Testis (tissue), 3 donors: ENCODE data around the gene PHF3. TPM values are rescaled to one million over a fixed set of nuclear protein-coding genes. Genes with fewer than 3 reads are reported as not detected.

Experiments used
- DNase-seq: peaks from one replicate; pipeline ENCODE4 v3.0.0-alpha.2; 2019
- H3K27ac ChIP-seq, 2 donors: fragments of 200-600 bp; sonication (generic); one replicate each; pipeline ENCODE4 v1.5.1; 2019
- H3K27me3 ChIP-seq: fragments of 200-600 bp; sonication (generic); one replicate; pipeline ENCODE4 v1.5.1; 2019
- H3K36me3 ChIP-seq: fragments of 200-600 bp; sonication (generic); one replicate; pipeline ENCODE4 v1.5.1; 2017; ENCODE audit warnings: low read depth; ENCODE audit errors: missing control alignments
- H3K4me1 ChIP-seq: fragments of 200-600 bp; sonication (generic); one replicate; pipeline ENCODE4 v1.5.1; 2019
- H3K4me3 ChIP-seq, 2 donors: fragments of 200-600 bp; sonication (generic); one replicate each; pipeline ENCODE4 v1.5.1; 2017 to 2019
- H3K9me3 ChIP-seq: fragments of 200-600 bp; sonication (generic); one replicate; pipeline ENCODE4 v1.5.1; 2017
- CTCF ChIP-seq, 3 experiments: fragments of 450-650 bp in 2 of 3; fragments of 200-600 bp in 1 of 3; sonication (generic) in 1 of 3; IDR thresholded peaks; one replicate each; pipeline ENCODE4 v1.5.1; 2016 to 2019; ENCODE audit warnings: antibody characterized with exemption in 3 of 3, mild to moderate bottlenecking in 2 of 3, moderate library complexity in 1 of 3
- POLR2A ChIP-seq: fragments of 450-650 bp; IDR thresholded peaks from one replicate; pipeline ENCODE4 v1.6.1; 2017; ENCODE audit warnings: antibody characterized with exemption, mild to moderate bottlenecking, moderate library complexity
- WGBS, 2 donors: methylation state at CpG; one replicate each; pipeline ENCODE4 v1.1.5; 2018; 5-methylcytosine and 5-hydroxymethylcytosine counted together
- intact Hi-C: fragments of 100-400 bp; cut with DNase I; formaldehyde crosslinking; loops from one replicate; pipeline ENCODE4 v1.15.1; 2023; ENCODE audit warnings: low total_unique reads
- polyA plus RNA-seq: library from polyadenylated mRNA; stranded (reverse); fragments of 350-450 nt; fragmentation: Illumina TruSeq; extraction: RNeasy Lipid Tissue Mini Kit (QIAGEN cat#74804); gene quantifications from one replicate; pipeline ENCODE4 v1.2.3, GENCODE V29; 2014; ENCODE audit warnings: low read depth, low replicate concordance; ENCODE audit not compliant: insufficient read depth
- total RNA-seq, 2 donors: library from RNA; depleted of rRNA; stranded (reverse); fragments of >200 nt; gene quantifications; one replicate each; pipeline ENCODE4 v1.2.3, GENCODE V29; 2016

Gene PHF3
- total and polyA plus RNA-seq, 3 donors from 2014 or later, result 18.7 to 82.4 (median 76.1) TPM

- Histone ChIP-seq H3K4me3 (no peak overlapping the region), H3K9me3 (no peaks in the 10 kb centered on the region), H3K27ac (no peak overlapping the region), H3K36me3 (no peaks in the 10 kb centered on the region), H3K4me1 (no peaks in the 10 kb centered on the region), H3K27me3 (no peaks in the 10 kb centered on the region)
- no peak for DNase-seq
- 89 to 91% methylated on average over 2 of the region's 2 CpGs for WGBS, 2 donors
- intact Hi-C loops, result no loop called here
- TF ChIP-seq CTCF (IDR thresholded peaks at IDR 0.05), result no peak
- TF ChIP-seq POLR2A, result no peak
Observed at GRCh38 chr6:63689421-63689820, 53.8 kb downstream of the PHF3 start.

- TF ChIP-seq CTCF (IDR thresholded peaks at IDR 0.05) (no peak), POLR2A (no peak)
- no peaks in the 10 kb centered on the region for H3K4me1 ChIP-seq
- no peaks in the 10 kb centered on the region for H3K9me3 ChIP-seq
- no peak for DNase-seq
- no peaks in the 10 kb centered on the region for H3K27me3 ChIP-seq
- no peaks in the 10 kb centered on the region for H3K36me3 ChIP-seq
- H3K27ac ChIP-seq, result no peak overlapping the region
- intact Hi-C loops, result no loop called here
- H3K4me3 ChIP-seq, result no peak overlapping the region
Observed at GRCh38 chr6:63690221-63690620, 54.6 kb downstream of the PHF3 start.

GRCh38 chr6:63705707-63706106 is 70.1 kb downstream of the PHF3 start:
- no peak for DNase-seq
- Histone ChIP-seq H3K27ac (no peak overlapping the region), H3K27me3 (no peaks in the 10 kb centered on the region), H3K4me1 (no peaks in the 10 kb centered on the region), H3K4me3 (no peak overlapping the region), H3K36me3 (no peaks in the 10 kb centered on the region), H3K9me3 (no peaks in the 10 kb centered on the region)
- 85 to 87% methylated on average over 2 of the region's 2 CpGs for WGBS, 2 donors
- intact Hi-C loops, result no loop called here
- TF ChIP-seq POLR2A, result no peak

- WGBS, 2 donors, result 76 to 79% methylated on average over 2 of the region's 2 CpGs
- no peaks in the 10 kb centered on the region for H3K36me3 ChIP-seq
- no peak for DNase-seq
- no peaks in the 10 kb centered on the region for H3K27me3 ChIP-seq
- TF ChIP-seq CTCF (IDR thresholded peaks at IDR 0.05), result no peak
- no peak for TF ChIP-seq POLR2A
- H3K9me3 ChIP-seq, result no peaks in the 10 kb centered on the region
- intact Hi-C loops, result no loop called here
- H3K27ac ChIP-seq, result no peak overlapping the region
- H3K4me3 ChIP-seq, result no peak overlapping the region
- no peaks in the 10 kb centered on the region for H3K4me1 ChIP-seq
Observed at GRCh38 chr6:63706630-63707029, 71.0 kb downstream of the PHF3 start.

GRCh38 chr6:63708631-63709030 is 73.0 kb downstream of the PHF3 start:
- H3K27me3 ChIP-seq, result no peaks in the 10 kb centered on the region
- intact Hi-C loops, result no loop called here
- no peaks in the 10 kb centered on the region for H3K36me3 ChIP-seq
- DNase-seq, result no peak
- H3K4me1 ChIP-seq, result no peaks in the 10 kb centered on the region
- 96 to 100% methylated on average over 1 of the region's 1 CpG for WGBS, 2 donors
- no peak overlapping the region for H3K27ac ChIP-seq
- H3K9me3 ChIP-seq, result no peaks in the 10 kb centered on the region
- TF ChIP-seq CTCF (IDR thresholded peaks at IDR 0.05) (no peak), POLR2A (no peak)
- H3K4me3 ChIP-seq, result no peak overlapping the region
